Measurements from ENCODE around the gene ZNF366. TPM values are rescaled to one million over a fixed set of nuclear protein-coding genes. Genes with fewer than 3 reads are reported as not detected.

Gene ZNF366
- polyA plus RNA-seq, 3 donors, result 0.05 to 1.2 (median 0.76) TPM

- peaks cover 26% of the 10 kb centered on the region for H3K4me1 Mint-ChIP-seq
- H3K27me3 ChIP-seq (ENCODE audit: control insufficient read depth in 2 of 2, insufficient read depth in 2 of 2, low read length in 2 of 2), result no peaks in the 10 kb centered on the region
- H3K27ac ChIP-seq (ENCODE audit: low read depth in 1 of 2, low read length in 2 of 2), result no peak overlapping the region
- H3K4me3 ChIP-seq (replicated peaks in 1 of 3; ENCODE audit: low read depth in 2 of 3, low read length in 3 of 3), result no peak overlapping the region
- H3K4me2 ChIP-seq (replicated peaks; ENCODE audit: extremely low read depth, low read length, poor library complexity, severe bottlenecking), result no peak overlapping the region
- H3K4me1 ChIP-seq (ENCODE audit: control insufficient read depth in 1 of 2, insufficient read depth in 2 of 2, low read length in 2 of 2), result peaks cover 13% of the 10 kb centered on the region in 2 donors
- no peaks in the 10 kb centered on the region for H3K27me3 Mint-ChIP-seq (ENCODE audit: low read depth in 3 of 3)
- no peaks in the 10 kb centered on the region for H3K79me2 ChIP-seq (ENCODE audit: insufficient read depth, low read length)
- H3K4me3 Mint-ChIP-seq, result no peak overlapping the region
- peaks cover 0 to 12% (median 6%) of the 10 kb centered on the region in 7 donors for H3K9me3 Mint-ChIP-seq
- TF ChIP-seq CTCF (IDR thresholded peaks at IDR 0.05), result no peak
- no peak for DNase-seq
- H4K20me1 ChIP-seq (ENCODE audit: insufficient read depth, low read length), result no peaks in the 10 kb centered on the region
- intact Hi-C loops (cut with micrococcal nuclease), result no loop called here
- peaks cover 1 to 9% of the 10 kb centered on the region in 2 donors for H3K36me3 Mint-ChIP-seq
- no peak overlapping the region for H3K27ac Mint-ChIP-seq
- H2AFZ ChIP-seq (ENCODE audit: insufficient read depth, low read depth, low read length, poor library complexity, severe bottlenecking), result no peak overlapping the region
- no peak overlapping the region for H3K9ac ChIP-seq (ENCODE audit: insufficient read depth, low read length, poor library complexity, severe bottlenecking)
- H3K9me3 ChIP-seq (replicated peaks in 1 of 2; ENCODE audit: control insufficient read depth in 1 of 2, insufficient read depth in 1 of 2, low read length in 2 of 2), result peaks cover 0 to 5% of the 10 kb centered on the region in 2 donors
- H3K36me3 ChIP-seq (replicated peaks in 1 of 2; ENCODE audit: control insufficient read depth in 1 of 2, insufficient read depth in 2 of 2, low read length in 2 of 2), result no peaks in the 10 kb centered on the region
Observed at GRCh38 chr5:72478276-72478675, 28.9 kb downstream of the ZNF366 start.

- H2AFZ ChIP-seq (ENCODE audit: insufficient read depth, low read depth, low read length, poor library complexity, severe bottlenecking), result no peak overlapping the region
- H3K9ac ChIP-seq (ENCODE audit: insufficient read depth, low read length, poor library complexity, severe bottlenecking), result no peak overlapping the region
- no peaks in the 10 kb centered on the region for H3K79me2 ChIP-seq (ENCODE audit: insufficient read depth, low read length)
- peaks cover 0 to 5% of the 10 kb centered on the region in 2 donors for H3K9me3 ChIP-seq (replicated peaks in 1 of 2; ENCODE audit: control insufficient read depth in 1 of 2, insufficient read depth in 1 of 2, low read length in 2 of 2)
- no peak overlapping the region for H3K4me2 ChIP-seq (replicated peaks; ENCODE audit: extremely low read depth, low read length, poor library complexity, severe bottlenecking)
- DNase-seq, result no peak
- WGBS (ENCODE audit: insufficient coverage), result 92% methylated on average over 2 of the region's 4 CpGs
- TF ChIP-seq CTCF (IDR thresholded peaks at IDR 0.05), result no peak
- H3K4me1 ChIP-seq (ENCODE audit: control insufficient read depth in 1 of 2, insufficient read depth in 2 of 2, low read length in 2 of 2), result peaks cover 19% of the 10 kb centered on the region in 2 donors
- Mint-ChIP-seq H3K4me1 (peaks cover 32% of the 10 kb centered on the region), H3K36me3 (peaks cover 1 to 9% of the 10 kb centered on the region in 2 donors), H3K4me3 (no peak overlapping the region), H3K27me3 (ENCODE audit: low read depth in 3 of 3) (no peaks in the 10 kb centered on the region), H3K9me3 (peaks cover 0 to 12% (median 6%) of the 10 kb centered on the region in 7 donors), H3K27ac (no peak overlapping the region)
- H3K36me3 ChIP-seq (replicated peaks in 1 of 2; ENCODE audit: control insufficient read depth in 1 of 2, insufficient read depth in 2 of 2, low read length in 2 of 2), result no peaks in the 10 kb centered on the region
- H3K4me3 ChIP-seq (replicated peaks in 1 of 3; ENCODE audit: low read depth in 2 of 3, low read length in 3 of 3), result no peak overlapping the region
- H3K27me3 ChIP-seq (ENCODE audit: control insufficient read depth in 2 of 2, insufficient read depth in 2 of 2, low read length in 2 of 2), result no peaks in the 10 kb centered on the region
- H3K27ac ChIP-seq (ENCODE audit: low read depth in 1 of 2, low read length in 2 of 2), result no peak overlapping the region
- intact Hi-C loops (cut with micrococcal nuclease), result no loop called here
- no peaks in the 10 kb centered on the region for H4K20me1 ChIP-seq (ENCODE audit: insufficient read depth, low read length)
Observed at GRCh38 chr5:72477644-72478043, 29.6 kb downstream of the ZNF366 start.

All from CD14-positive monocyte (primary cell).